Measurements from ENCODE around the gene SPATA31C2.
"Not testable (repeated sequence)": the region's sequence is repeated elsewhere in the genome, so short reads cannot be mapped to it uniquely, and the experiment has no call there.

DNA sequence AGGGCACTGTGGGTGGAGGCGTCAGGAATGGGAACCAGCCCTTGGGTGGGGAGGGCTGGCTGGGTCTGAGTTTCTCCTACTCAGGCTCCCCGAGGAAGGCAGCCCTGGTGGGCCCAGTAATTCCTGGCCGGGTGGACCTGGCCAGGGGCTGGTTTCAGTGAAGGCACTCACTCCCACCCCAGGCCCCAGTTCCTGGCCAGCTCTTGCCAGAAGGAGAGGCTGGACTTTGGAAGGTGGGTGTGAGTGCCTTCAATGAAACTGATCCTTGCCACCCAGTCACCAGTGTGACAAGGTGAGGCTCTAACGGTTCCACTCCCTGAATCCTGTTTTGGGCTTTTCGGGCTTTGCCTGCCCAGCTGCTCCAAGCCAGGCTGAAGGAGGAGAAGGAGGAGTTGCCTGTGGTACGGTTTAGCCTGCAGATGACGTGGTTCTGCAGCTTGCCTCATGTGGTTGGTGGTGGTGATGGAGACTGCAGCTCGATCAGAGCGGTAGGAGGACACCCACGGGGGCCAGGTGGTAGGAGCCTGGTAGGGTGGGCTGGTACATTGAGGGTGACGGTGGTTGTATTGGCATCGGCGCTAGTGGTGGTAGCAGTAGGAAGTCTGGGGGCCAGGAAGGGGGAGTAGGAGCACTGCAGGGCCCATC lies 23.2 kb downstream of the SPATA31C2 start:
- TF ChIP-seq, protein P1, sequence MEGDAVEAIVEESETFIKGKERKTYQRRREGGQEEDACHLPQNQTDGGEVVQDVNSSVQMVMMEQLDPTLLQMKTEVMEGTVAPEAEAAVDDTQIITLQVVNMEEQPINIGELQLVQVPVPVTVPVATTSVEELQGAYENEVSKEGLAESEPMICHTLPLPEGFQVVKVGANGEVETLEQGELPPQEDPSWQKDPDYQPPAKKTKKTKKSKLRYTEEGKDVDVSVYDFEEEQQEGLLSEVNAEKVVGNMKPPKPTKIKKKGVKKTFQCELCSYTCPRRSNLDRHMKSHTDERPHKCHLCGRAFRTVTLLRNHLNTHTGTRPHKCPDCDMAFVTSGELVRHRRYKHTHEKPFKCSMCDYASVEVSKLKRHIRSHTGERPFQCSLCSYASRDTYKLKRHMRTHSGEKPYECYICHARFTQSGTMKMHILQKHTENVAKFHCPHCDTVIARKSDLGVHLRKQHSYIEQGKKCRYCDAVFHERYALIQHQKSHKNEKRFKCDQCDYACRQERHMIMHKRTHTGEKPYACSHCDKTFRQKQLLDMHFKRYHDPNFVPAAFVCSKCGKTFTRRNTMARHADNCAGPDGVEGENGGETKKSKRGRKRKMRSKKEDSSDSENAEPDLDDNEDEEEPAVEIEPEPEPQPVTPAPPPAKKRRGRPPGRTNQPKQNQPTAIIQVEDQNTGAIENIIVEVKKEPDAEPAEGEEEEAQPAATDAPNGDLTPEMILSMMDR (conservative IDR thresholded peaks at IDR 0.05; ENCODE audit: low read depth, low read length), result not testable (repeated sequence)
- TF ChIP-seq EZH2 (IDR thresholded peaks at IDR 0.05; ENCODE audit: low read length, unreplicated experiment); EZH2phosphoT487 (IDR thresholded peaks at IDR 0.05; ENCODE audit: borderline replicate concordance, low read length): not testable (repeated sequence)

Measured in PC-3 (cell line).